Anterior cingulate cortex (tissue), 58 donors: ENCODE measurements around the gene TRIM2.
"Not testable (repeated sequence)": the region's sequence is repeated elsewhere in the genome, so short reads cannot be mapped to it uniquely, and the experiment has no call there.

Experiments
- DNase-seq, 58 donors: peaks; one replicate each; lab custom pipeline; 2025; lab: John Stamatoyannopoulos, UW

The TRIM2 gene

DNA sequence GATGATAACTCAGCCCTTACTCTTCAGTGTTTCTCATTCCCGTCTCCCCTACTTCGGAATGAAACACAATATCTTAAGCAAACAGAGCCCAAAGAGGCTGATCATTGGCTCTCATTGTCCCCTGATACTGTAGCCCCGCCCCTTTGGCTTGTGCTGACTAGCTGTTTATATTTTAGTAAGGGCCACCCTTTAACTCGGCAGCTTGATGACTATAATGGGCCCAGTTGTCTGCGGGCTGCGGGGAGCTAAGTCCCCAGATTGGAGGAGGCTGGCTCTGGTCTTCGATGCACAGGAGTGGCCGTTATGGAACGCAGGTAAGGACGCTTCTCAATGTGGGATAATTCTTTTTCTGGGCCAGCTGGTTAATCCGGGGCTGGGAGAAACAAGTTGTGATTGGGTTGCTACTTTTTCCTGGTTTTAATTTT is at the start of gene TRIM2:
TRIM2 (plus strand) TSS at position 197 of the 425 bp plus-strand sequence; CDS start at position 285, 88 bp downstream.
- DNase-seq, result peak in 52 of 58 donors; percentile 2 to 90 (median 66)

DNA sequence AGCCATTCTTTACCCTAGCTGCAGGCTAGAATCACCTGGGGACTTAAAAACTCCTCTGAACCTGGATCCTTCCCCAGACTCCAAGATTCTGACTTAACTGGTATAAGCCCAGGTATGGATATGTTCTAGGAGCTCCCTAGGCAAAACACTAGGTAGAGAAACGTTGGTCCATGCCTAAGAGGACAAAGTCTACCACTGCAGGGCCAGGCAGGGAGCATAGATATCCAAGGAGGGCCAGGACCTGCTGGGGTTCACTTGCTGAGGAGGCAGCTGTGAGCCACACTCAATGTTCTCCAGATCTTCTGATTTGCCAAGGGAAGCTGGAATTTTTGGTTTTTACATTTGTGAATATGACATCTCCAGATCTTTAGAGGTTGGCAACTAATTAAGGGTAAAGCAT is 48.6 kb upstream of the TRIM2 start:
- no peak for DNase-seq

DNA sequence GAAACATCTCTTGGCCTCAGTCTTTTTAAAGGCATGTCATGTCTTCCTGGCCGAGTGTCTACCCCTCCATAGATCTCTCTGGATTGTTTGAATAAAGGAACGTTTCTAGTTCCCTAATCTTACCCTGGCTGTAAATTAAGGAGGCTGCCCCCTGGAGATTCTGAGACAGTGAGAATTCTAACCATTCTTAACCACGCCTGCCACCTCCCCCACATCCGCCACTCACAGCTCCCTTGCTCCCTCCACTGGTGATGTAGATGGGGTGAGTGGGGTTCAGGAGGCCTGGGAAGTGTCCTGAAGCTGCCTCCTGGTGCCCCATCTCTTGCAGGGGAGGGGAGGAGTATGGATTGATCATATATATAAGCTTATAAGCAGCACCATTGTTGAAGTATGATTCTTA is 48.0 kb upstream of the TRIM2 start:
- peak in 7 of 58 donors; percentile 12 to 39 (median 21) for DNase-seq

DNA sequence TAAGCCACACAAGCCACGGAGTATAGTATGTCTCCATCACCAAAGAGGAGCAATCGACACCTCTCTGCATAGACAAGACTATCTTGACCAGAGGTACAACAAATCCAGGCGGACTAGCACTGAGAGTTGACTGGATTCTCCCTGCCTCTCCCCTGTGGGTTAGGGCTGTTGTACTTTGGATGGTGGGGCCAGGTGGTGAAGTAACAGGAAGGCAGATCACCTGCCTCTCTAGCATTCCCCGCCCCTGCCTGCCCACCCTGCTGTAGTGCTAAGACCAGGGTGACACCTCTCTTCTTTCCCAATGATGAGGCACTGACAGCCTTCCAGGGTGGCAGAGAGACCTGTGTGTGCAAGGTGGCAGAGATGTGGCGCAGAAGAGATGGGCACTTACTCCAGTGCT is 47.5 kb upstream of the TRIM2 start:
- no peak for DNase-seq

DNA sequence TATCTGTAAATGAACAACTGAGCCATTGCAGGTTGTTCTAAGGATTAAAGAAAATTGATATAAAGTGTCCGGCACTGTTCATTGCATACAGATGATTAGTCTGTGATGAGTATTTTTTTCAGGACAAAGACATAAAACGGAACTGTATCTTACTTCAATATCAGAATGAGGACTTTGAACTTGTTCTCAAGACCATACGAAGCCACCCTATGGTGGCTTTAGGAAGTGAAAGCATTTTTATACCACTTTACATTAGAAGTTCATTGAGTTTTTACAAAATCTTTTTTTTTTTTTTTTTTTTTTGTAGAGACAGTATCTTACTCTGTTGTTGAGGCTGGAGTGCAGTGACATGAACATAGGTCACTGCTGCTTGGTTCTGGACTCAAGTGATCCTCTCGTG is 45.2 kb upstream of the TRIM2 start:
- no peak for DNase-seq

DNA sequence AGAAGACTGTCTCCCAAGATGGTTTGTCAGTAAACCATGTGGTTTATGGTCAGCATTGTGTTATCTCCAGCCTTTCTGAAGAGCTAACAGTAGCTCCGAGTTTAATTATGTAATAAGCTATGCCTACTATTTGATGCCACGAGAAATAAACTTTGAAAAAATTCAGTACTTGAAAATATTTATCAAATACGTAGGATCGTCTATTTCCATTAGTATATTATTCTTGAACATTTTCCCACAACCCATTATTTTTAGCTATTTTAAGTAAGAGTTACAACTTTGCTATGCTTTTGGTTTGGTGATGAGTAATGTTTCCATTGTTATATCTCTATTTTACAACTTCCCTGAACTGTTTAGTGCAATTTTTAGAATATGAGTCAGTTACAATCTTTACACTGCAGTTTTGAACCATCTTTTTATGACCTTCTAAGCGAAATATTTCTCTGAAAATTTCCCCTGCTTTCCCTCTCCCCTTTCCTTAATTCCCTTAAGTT is 44.5 kb upstream of the TRIM2 start:
- no peak for DNase-seq

DNA sequence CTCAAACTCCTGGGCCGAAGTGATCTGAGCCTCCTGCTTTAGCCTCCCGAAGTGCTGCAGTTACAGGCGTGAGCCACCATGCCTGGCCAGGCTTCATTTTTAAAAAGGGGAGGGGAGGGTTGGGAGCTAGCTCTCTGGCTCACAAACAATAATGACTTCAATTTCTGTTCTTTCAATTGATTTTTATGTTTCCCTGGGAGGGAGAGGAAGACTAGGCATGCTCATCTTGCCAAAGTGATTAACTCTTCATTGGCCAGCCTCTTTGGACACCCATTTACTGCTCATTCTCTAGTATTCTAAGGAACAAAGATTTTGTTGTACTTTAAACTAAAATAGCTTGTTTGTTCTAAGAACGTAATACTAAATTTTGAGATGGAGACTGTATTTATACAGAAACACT is 43.4 kb upstream of the TRIM2 start:
- peak in 1 of 58 donors; percentile 28 for DNase-seq

DNA sequence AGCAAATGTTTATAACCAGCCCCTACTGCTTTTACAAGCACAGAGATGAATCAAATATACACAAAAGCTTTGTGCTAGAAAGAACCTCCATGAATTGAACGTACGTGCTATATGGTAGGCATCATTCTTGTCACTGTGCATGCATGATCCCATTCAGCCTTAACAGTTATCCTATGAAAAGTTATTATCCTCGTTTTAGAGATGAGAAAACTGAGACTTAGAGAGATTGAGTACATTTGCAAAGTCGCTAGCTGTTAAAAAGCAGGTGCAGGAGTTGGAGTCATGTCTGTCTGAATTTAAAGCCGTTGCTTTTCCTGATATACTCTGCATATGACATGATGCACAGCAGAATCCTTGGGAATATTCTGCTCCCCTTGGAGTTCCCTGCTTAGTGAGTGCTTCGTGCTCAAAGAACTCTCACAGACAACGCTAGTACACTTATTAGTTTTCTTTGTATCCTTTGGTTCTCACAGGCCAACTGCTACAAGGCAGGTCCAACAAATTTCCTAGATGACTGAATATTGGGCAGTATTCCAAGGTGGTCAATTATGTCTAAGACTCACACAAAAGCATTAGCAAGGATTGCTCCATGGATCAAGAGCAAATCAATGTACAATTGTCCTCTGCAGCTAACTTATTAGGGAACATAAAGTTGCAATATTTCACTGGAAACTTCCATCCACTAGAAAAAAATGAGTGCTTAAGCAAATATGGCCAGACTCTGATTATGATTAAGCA is 42.8 kb upstream of the TRIM2 start:
- peak in 3 of 58 donors; percentile 15 to 36 (median 24) for DNase-seq

DNA sequence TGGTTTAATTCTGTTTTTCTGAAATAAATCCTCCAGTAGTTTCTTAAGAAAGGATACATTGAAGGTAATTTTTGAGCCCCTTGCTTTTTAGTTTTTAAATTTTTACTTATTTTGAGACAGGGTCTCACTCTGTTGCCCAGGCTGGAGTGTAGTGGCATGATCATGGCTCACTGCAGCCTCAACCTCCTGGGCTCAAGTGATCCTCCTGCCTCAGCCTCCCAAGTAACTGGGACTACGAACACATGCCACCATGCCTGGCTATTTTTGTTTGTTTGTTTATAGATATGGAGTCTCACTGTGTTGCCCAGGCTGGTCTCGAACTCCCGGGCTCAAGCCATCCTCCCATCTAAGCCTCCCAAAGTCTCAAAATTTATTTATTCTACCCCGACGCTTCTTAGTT is 39.0 kb upstream of the TRIM2 start:
- DNase-seq, result not testable (repeated sequence)

DNA sequence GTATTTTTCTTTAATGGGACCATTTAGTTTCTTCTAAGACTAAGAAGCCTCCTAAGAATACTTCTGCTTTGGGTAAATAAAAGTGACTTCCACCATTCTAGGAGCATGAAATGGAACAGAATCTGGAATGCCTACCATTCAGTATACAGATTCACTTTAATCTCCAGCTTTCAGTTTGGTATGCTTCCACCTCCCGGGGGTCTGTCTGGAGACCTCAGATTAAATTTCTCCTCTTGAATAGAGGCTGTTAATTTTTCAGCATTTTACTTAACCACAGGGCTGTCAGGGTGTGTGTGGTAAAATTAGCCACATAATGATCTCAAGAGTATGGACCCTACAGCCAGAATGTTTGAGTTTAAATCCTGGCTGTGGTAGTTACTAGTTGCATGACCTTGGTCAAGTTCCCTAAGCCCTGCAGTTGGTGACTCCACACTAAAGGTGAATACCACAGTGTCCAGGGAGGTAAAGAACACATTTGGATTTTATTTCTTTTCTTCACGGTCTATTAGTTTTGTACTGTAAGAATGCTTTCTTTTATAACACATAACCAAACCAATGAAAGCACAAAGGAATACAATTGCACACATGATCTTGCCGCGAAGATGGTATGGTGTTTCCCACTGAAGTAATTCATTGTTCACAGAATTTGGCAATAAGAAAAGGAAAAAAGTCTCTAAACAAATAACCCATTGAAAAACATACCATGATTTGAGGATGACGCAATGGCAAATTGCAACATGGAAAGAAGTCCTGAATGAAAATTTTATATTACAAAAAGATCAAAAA is 37.3 kb upstream of the TRIM2 start:
- peak in 10 of 58 donors; percentile 12 to 84 (median 32) for DNase-seq

DNA sequence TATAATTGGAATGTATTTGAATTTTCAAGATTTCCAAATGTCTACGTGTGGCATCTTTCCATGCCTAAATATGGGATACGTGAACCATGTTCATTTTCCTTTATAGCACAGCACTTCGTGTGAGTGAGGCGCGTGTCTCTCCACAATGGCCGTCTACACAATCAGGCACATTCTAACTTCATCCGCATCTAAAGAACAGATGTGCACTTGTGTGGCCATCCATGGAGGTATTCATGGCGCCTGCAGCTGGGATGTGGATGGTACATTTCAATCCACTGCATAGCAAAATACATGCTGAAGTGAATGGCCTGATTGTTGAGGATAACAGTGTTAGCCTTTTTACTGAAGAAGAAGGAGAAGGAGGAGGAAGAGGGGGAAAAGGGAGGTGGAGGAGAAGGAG is 34.5 kb upstream of the TRIM2 start:
- peak in 52 of 58 donors; percentile 5 to 92 (median 61) for DNase-seq

DNA sequence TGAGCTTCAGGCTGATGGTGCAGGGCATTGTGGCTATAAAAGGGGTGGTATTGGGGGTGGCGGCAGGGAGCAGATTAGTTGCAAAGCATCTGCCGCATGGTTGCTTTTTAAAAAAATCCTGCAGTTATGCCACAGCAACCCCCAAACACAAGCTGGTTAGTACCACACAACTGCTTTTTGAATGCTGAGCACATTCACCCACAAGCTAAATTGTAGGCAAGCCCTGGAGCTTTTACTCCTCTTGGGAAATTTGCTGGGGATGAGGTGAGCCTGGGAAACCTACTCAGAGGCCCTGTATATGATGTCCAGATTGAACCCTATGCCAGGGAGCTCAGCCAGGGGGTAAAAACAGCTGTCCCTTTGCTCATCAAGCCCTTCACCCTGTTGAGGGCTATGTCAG is 33.8 kb upstream of the TRIM2 start:
- DNase-seq, result peak in 17 of 58 donors; percentile 9 to 71 (median 34)

DNA sequence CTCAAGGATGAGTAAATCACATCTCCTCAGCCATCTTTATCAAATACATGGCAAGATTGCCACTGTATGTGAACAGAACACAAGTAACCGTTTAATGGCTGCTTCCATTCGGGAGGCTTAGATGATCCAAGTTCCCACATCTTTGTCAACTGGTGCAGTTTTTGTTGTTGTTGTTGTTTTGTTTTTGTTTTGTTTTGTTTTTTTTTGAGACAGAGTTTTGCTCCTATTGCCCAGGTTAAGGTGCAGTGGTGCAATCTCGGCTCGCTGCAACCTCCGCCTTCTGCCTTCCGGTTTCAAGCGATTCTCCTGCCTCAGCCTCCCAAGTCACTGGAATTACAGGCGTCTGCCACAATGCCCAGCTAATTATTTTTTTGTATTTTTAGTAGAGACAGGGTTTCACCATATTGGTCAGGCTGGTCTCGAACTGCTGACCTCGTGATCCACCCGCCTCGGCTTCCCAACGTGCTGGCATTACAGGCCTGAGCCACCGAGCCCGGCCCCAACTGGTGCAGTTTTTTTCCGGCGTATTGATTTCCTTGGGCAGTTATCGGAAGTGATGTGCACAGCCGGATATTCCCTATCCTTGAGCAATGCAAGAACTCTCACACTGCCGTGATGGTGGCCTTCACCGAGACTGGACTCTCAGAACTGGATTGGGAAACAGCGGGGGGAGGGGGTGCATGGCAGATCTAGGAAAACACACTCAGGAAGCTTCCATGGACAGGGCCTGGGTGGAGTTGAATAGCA is 29.2 kb upstream of the TRIM2 start:
- no peak for DNase-seq

DNA sequence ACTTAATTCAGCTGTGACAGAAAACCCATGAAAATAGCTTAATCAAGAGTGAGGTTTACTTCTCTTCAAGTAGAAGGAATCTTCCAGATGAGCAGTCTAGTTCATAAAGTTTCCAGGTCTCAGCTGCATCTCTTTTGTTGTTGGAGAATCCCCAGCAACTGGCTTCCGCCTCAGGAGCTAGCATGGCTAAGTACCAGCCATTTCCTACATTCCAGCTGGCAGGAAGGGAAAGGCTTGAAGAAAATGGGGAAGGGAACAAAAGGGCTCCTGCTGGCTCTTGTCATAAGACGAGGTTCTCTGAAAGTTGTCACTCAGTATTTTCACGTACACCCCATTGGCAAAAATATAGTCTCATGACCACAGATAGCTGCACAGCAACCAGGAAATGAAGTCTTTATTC is 27.3 kb upstream of the TRIM2 start:
- no peak for DNase-seq

DNA sequence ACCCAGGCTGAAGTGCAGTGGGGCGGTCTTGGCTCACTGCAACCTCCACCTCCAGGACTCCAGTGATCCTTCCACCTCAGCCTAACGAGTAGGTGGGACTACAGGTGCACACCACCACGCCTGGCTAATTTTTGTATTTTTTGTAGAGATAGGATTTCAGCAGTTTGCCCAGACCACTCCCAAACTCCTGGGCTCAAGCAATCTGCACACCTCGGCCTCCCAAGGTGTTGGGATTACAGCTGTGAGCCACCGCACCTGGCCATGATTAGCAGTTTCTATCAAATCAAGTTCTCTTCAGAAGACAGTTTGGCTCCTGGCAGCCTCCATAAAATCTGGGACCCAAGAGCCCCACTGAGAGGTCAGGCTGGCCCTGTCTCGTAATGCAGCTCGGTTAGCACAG is 26.4 kb upstream of the TRIM2 start:
- no peak for DNase-seq

DNA sequence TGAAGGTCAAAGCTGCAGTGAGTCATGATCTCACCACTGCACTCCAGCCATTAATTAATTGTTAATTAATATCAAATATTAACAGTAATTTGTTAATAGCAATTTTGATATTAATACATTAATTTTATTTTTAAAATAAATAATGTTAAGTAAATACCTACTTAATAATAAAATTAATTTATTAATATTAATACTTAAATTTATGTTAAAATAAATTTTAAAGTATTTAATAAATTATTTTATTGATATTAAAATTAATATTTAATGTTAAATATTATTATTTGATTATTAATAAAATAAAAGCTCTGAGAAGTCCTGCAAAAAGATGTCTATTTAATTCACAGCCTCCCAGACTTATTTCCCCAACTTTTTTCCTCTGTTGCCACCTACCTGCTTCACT is 25.1 kb upstream of the TRIM2 start:
- DNase-seq, result no peak

DNA sequence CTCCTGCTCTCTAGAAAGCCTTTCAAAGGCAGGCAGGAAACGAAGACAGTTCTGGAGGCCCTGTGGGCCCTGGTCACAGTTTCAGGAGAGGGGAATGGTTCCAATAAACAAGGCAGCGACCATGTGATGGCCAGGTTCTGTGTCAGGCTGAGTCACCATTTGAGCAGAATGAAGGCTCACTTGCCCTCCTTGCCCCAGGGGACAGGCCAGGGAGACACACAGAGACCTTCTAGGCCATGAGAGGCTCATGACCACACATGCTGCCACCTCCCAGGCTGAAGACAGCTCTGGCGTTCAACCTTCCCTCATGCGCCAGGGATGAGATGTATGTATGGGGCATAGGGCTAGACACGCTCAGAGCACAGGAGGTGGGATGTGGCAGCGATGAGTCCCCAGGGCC is 22.9 kb upstream of the TRIM2 start:
- DNase-seq, result peak in 1 of 58 donors; percentile 20

DNA sequence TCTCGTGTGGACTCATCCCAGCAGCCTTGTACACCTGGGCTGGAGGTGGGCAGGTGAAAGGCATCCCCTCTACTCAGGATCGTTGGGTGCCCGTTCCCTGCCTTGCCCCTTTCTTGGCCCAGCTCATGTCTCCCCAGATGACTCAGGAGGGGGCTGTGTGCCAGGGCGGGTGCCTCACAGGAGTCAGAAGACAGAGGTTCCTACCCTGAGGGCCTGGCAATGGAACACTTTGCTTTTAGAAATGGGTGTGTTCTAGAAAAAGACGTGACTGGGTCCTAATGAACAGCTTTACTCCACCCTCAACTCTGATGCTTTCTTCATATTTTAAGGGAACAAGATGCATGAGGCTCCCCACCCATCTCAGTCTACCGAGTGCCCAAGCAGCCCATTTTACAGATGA is 22.5 kb upstream of the TRIM2 start:
- no peak for DNase-seq

DNA sequence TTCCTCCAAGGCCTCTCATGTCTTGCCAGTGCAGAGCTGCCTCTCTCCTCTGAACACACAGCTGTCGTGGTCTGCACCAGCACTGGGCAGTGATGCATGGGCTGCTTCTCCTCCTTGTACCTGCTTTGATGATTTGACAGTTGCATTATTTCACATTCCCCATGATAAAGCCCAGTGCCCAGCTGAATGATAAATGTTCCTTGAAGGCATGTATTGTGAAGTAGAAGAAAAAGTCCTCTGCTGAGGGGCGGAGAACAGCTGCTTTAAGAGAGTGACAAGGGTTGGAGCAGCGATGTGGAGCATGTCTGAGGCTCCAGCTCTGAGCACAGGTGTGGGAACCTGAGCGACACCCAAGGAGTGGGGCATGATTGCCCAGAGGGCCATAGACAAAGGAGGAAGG is 21.1 kb upstream of the TRIM2 start:
- DNase-seq, result no peak

DNA sequence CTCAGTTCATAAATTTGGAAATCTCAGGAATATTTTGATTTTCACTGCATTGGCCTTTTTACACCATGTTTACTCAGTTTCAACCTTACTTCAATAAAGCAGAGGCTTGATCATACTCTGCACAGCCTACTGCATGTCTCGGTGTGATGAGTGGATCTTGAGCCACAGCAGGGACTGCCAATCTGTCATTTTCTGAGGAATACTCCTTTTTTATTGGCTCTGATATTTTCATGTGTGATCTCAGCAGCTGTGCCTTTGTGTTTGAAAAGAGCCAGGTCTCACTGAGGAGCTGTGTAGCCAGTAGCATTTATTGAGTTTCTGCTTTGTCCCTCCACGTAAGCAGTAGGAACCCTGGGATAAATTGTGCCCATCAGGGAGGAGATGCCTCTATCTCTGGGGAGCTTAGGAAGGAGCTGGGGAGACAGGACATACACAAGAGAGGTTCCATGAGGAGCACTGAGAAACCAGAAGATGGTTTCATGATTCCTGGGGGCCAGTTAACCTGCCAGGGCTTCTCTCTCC is 18.9 kb upstream of the TRIM2 start:
- DNase-seq, result no peak
